ENCODE measurements around the gene COL23A1. TPM values are rescaled to one million over a fixed set of nuclear protein-coding genes. Genes with fewer than 3 reads are reported as not detected.
A peak's percentile ranks its signal among the peaks of the same experiment; 100 is the strongest.

COL23A1 gene
- polyA plus RNA-seq, 3 donors: 0.11 to 0.21 TPM; not detected in 1

GRCh38 chr5:178388386-178389025, 201.7 kb downstream of the COL23A1 start:
- peak; percentile 49 to 96 (median 80) for DNase-seq
- intact Hi-C loops (cut with micrococcal nuclease): no loop called here
- no peaks in the 10 kb centered on the region for H3K36me3 Mint-ChIP-seq
- no peaks in the 10 kb centered on the region for H3K79me2 ChIP-seq (ENCODE audit: insufficient read depth, low read length)
- peaks cover 27 to 41% of the 10 kb centered on the region in 2 donors for H3K4me1 ChIP-seq (ENCODE audit: control insufficient read depth in 1 of 2, insufficient read depth in 2 of 2, low read length in 2 of 2)
- H3K27me3 Mint-ChIP-seq (ENCODE audit: low read depth in 3 of 3): peaks cover 0 to 2% (median 1%) of the 10 kb centered on the region in 3 donors
- peak overlapping the region in 3 of 7 donors; percentile 46 to 58 (median 53) for H3K27ac Mint-ChIP-seq
- H3K9ac ChIP-seq (ENCODE audit: insufficient read depth, low read length, poor library complexity, severe bottlenecking): no peak overlapping the region
- peak overlapping the region in 1 of 2 donors; percentile 22 for H3K27ac ChIP-seq (ENCODE audit: low read depth in 1 of 2, low read length in 2 of 2)
- H4K20me1 ChIP-seq (ENCODE audit: insufficient read depth, low read length): no peaks in the 10 kb centered on the region
- no peaks in the 10 kb centered on the region for H3K9me3 ChIP-seq (replicated peaks in 1 of 2; ENCODE audit: control insufficient read depth in 1 of 2, insufficient read depth in 1 of 2, low read length in 2 of 2)
- no peak overlapping the region for H3K4me3 ChIP-seq (replicated peaks in 1 of 3; ENCODE audit: low read depth in 2 of 3, low read length in 3 of 3)
- no peaks in the 10 kb centered on the region for H3K9me3 Mint-ChIP-seq
- WGBS (ENCODE audit: insufficient coverage): 46% methylated on average over 4 of the region's 8 CpGs
- H3K36me3 ChIP-seq (replicated peaks in 1 of 2; ENCODE audit: control insufficient read depth in 1 of 2, insufficient read depth in 2 of 2, low read length in 2 of 2): no peaks in the 10 kb centered on the region
- TF ChIP-seq, protein P1, sequence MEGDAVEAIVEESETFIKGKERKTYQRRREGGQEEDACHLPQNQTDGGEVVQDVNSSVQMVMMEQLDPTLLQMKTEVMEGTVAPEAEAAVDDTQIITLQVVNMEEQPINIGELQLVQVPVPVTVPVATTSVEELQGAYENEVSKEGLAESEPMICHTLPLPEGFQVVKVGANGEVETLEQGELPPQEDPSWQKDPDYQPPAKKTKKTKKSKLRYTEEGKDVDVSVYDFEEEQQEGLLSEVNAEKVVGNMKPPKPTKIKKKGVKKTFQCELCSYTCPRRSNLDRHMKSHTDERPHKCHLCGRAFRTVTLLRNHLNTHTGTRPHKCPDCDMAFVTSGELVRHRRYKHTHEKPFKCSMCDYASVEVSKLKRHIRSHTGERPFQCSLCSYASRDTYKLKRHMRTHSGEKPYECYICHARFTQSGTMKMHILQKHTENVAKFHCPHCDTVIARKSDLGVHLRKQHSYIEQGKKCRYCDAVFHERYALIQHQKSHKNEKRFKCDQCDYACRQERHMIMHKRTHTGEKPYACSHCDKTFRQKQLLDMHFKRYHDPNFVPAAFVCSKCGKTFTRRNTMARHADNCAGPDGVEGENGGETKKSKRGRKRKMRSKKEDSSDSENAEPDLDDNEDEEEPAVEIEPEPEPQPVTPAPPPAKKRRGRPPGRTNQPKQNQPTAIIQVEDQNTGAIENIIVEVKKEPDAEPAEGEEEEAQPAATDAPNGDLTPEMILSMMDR (IDR thresholded peaks at IDR 0.05): no peak
- no peak overlapping the region for H2AFZ ChIP-seq (ENCODE audit: insufficient read depth, low read depth, low read length, poor library complexity, severe bottlenecking)
- no peaks in the 10 kb centered on the region for H3K27me3 ChIP-seq (ENCODE audit: control insufficient read depth in 2 of 2, insufficient read depth in 2 of 2, low read length in 2 of 2)
- H3K4me1 Mint-ChIP-seq: peaks cover 29% of the 10 kb centered on the region
- H3K4me2 ChIP-seq (replicated peaks; ENCODE audit: extremely low read depth, low read length, poor library complexity, severe bottlenecking): no peak overlapping the region
- no peak overlapping the region for H3K4me3 Mint-ChIP-seq

DNA sequence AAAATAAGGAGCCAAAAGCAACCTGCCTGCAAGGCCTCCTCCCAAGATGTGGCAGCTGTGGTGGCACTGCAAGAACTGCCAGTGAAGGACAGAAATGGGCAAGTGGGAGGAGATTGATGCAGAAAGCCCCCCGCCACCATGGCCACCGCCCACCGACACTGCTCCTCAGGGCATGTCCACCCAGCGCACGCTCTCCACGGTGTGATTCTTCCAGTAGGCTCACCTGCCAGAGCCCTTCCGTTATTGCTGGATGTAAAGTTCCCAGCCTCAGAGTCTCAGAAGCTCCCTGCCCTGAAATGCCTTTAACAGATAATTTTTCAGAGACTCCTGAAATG, 202.4 kb downstream of the COL23A1 start:
- peaks cover 0 to 2% (median 1%) of the 10 kb centered on the region in 3 donors for H3K27me3 Mint-ChIP-seq (ENCODE audit: low read depth in 3 of 3)
- TF ChIP-seq, protein P1 (IDR thresholded peaks at IDR 0.05): no peak
- Histone ChIP-seq H2AFZ (ENCODE audit: insufficient read depth, low read depth, low read length, poor library complexity, severe bottlenecking) (no peak overlapping the region), H3K36me3 (replicated peaks in 1 of 2; ENCODE audit: control insufficient read depth in 1 of 2, insufficient read depth in 2 of 2, low read length in 2 of 2) (no peaks in the 10 kb centered on the region), H3K9me3 (replicated peaks in 1 of 2; ENCODE audit: control insufficient read depth in 1 of 2, insufficient read depth in 1 of 2, low read length in 2 of 2) (no peaks in the 10 kb centered on the region), H3K27me3 (ENCODE audit: control insufficient read depth in 2 of 2, insufficient read depth in 2 of 2, low read length in 2 of 2) (no peaks in the 10 kb centered on the region), H4K20me1 (ENCODE audit: insufficient read depth, low read length) (no peaks in the 10 kb centered on the region), H3K4me1 (ENCODE audit: control insufficient read depth in 1 of 2, insufficient read depth in 2 of 2, low read length in 2 of 2) (peaks cover 20 to 34% of the 10 kb centered on the region in 2 donors), H3K79me2 (ENCODE audit: insufficient read depth, low read length) (no peaks in the 10 kb centered on the region), H3K4me3 (replicated peaks in 1 of 3; ENCODE audit: low read depth in 2 of 3, low read length in 3 of 3) (no peak overlapping the region), H3K27ac (ENCODE audit: low read depth in 1 of 2, low read length in 2 of 2) (no peak overlapping the region), H3K4me2 (replicated peaks; ENCODE audit: extremely low read depth, low read length, poor library complexity, severe bottlenecking) (no peak overlapping the region), H3K9ac (ENCODE audit: insufficient read depth, low read length, poor library complexity, severe bottlenecking) (no peak overlapping the region)
- no peaks in the 10 kb centered on the region for H3K9me3 Mint-ChIP-seq
- 97% methylated on average over 7 of the region's 7 CpGs for WGBS (ENCODE audit: insufficient coverage)
- H3K4me1 Mint-ChIP-seq: peaks cover 22% of the 10 kb centered on the region
- H3K27ac Mint-ChIP-seq: peak overlapping the region in 1 of 7 donors; percentile 40
- H3K36me3 Mint-ChIP-seq: no peaks in the 10 kb centered on the region
- intact Hi-C loops (cut with micrococcal nuclease): no loop called here
- no peak overlapping the region for H3K4me3 Mint-ChIP-seq
- DNase-seq: no peak
